Brain pericyte (primary cell): ENCODE data around the gene AKAP13.
"Not testable (repeated sequence)": the region's sequence is repeated elsewhere in the genome, so short reads cannot be mapped to it uniquely, and the experiment has no call there.

ENCODE experiments used
- DNase-seq: peaks from one replicate; pipeline ENCODE4 v3.0.0-alpha.2; 2012; ENCODE audit warnings: low read depth, low spot score

The AKAP13 gene

DNA sequence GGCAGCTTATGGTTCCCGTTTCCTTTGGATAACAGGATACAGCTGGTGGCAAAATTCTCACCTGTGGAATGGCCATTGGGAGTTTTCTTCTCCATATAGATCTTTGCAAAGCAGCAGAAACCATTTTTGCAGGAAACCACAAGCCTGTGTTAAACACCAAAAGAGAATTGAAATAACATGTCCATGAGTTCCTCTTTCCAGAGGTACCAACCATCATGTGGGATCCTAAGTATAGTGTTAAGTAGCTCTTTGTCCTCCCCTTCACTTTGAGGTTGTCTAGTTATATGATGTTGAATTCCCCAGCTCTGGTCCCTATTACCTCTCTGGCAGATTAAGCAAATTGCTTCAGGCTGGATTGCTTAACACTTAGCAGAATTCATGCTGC, 94.9 kb downstream of the AKAP13 start:
- no peak for DNase-seq

- DNase-seq = no peak
These were observed 95.3 kb downstream of the AKAP13 start for GRCh38 chr15:85475711-85476110.

DNA sequence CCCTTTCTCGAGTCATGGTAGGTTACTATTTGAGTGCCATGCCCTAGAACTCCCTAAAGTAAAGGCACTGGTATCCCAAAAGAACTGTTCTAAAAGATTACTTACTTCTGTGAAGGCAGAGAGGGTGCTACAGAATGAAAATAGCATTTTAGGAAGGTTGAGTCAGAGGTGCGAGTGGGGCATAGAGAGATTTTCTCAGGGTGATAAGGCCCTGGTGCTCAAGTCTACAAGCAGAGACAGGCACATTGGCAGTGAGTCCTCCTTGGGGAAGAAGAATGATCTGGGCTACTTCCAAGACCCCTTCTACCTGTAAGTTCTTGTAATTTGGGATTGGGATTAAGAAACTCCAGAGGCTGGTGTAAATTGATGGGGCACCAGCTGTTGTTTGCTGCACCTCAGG, 96.7 kb downstream of the AKAP13 start:
- DNase-seq = no peak

GRCh38 chr15:85477730-85478129, 97.3 kb downstream of the AKAP13 start:
- no peak for DNase-seq

GRCh38 chr15:85479071-85479647, 98.8 kb downstream of the AKAP13 start:
- DNase-seq = no peak

DNA sequence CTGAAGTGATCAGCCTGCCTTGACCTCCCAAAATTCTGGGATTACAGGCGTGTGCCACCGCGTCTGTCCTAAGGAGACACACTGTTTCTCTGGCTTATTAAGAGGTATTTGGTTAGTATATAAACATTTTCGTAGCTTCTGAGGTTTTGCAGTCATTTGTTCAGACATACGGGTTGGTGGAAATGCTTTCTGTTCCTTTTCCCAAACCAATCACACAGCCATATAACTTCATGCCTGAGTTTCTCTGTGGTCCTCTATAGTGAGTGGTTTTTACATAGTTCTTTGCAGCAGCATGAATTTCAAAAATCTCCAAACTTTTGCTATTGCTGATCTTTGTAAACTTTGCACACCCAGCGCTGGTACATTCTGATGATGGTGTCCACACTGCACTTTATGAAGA, 100.5 kb downstream of the AKAP13 start:
- no peak for DNase-seq

GRCh38 chr15:85481543-85481942, 101.1 kb downstream of the AKAP13 start:
- not testable (repeated sequence) for DNase-seq

DNA sequence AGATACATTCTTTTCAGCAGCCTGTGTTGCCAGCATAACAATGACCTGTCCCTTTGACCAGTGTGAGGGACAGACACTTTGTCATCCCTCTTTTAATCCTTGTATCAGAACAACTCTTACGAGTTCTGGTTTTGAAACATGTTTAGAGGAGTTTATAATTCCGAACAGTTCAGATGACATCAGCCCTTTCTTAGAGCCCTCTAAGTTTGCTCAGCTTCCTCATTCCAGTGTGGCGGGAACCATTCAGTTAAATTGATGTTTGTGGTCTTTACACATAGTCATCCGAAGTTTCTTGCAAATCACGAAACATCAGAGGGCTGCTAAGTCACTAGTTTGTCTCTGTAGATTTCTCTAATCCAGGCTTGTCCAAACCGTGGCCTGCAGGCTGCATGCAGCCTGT, 102.5 kb downstream of the AKAP13 start:
- no peak for DNase-seq

GRCh38 chr15:85483955-85484354, 103.6 kb downstream of the AKAP13 start:
- not testable (repeated sequence) for DNase-seq

DNA sequence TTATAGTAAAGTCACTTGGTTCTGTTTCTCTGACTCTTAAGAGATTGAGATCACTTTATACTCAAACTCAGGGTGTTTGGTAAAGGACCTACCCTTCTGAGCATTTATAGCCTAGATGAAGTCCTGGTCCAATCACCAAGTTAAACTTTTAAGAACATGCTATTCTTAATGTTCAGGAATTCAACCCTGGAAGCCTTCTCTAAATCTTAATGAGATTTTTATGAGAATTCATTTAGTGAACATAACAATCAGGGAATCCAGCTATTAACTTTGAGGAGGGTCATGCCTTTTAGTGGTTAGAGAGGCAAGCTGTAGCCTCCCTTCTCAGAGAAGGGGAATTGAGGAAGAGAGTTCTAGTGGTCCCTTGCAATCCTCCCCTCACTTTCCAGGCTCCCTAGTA, 104.5 kb downstream of the AKAP13 start:
- DNase-seq = not testable (repeated sequence)

- peak; percentile 17 for DNase-seq
These were observed 105.7 kb downstream of the AKAP13 start for GRCh38 chr15:85485956-85486567.

DNA sequence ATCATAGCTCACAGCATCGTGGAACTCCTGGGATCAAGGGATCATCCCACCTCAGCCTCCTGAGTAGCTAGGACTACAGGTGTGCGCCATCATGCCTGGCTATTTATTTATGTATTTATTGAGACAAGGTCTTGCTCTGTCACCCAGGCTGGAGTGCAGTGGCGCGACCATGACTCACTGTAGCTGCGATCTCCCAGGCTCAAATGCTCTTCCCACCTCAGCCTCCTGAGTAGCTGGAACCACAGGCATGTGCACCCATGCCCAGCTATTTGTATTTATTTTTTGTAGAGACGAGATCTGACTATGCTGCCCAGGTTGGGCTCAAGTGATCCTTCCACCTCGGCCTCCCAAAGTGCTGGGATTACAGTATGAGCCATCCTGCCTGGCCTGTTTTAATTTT, 107.4 kb downstream of the AKAP13 start:
- not testable (repeated sequence) for DNase-seq

- no peak for DNase-seq
These were observed 108.6 kb downstream of the AKAP13 start for GRCh38 chr15:85488997-85489396.

GRCh38 chr15:85489773-85490493, 109.5 kb downstream of the AKAP13 start:
- DNase-seq = no peak

DNA sequence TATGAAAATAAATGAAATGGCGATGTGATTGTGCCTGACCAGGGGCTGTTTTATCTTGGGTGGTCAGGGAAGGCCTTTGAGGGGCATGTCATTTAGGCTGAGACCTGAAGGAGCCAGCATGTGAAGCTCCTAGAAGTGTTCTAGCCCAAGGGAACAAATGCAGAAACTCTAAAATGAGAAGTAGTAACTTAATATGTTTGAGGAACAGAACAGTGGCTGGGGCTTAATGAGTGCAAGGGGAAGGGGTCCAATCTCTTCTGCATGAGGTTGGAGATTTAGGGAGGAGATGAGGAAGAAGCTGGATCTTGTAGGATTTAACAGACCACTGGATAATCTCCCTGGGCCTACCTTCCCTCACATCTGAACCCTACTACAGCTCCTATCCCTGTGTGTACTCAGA, 110.5 kb downstream of the AKAP13 start:
- DNase-seq = no peak

DNA sequence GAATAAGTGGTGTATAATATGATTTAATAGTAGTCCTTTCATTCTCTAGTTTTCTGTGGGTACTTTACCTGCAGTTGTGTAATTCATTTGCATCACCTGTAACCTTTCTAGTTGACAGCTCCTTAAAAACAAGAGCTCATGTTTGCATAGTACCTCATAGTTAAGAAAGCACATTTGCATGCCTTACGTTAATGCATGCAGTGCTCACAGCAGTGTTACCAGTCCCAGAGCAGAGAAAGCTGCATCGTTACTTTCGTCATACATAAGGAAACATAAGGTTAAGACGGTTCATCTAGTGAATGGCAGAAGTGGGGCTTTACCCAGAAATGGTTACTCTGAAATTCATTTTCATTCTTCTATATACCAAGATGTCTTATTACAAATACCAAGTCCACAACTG, 111.3 kb downstream of the AKAP13 start:
- no peak for DNase-seq

GRCh38 chr15:85492406-85492805, 112.0 kb downstream of the AKAP13 start:
- DNase-seq = no peak

- no peak for DNase-seq
These were observed 112.9 kb downstream of the AKAP13 start for GRCh38 chr15:85493260-85493659.

GRCh38 chr15:85494048-85494777, 113.8 kb downstream of the AKAP13 start:
- peak; percentile 38 for DNase-seq

GRCh38 chr15:85495096-85495495, 114.7 kb downstream of the AKAP13 start:
- DNase-seq = no peak

DNA sequence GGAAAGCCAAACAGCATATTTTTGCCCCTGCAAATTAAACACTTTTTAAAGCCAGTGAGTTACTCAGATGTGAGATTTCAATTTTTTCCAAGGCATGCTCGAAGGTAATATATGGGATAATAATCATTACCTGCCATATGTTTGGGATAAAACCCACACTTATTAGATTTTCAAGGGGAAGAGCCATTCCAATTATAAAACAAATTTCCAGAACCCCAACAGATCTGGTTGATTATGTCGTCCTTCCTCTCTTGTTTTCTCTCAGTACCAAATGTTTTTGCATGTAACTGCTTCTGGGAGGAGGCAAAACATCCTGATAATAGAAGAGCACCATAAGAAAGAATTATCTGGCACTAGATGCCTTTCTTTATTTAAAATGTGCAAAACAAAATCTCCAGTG, 115.1 kb downstream of the AKAP13 start:
- no peak for DNase-seq

DNA sequence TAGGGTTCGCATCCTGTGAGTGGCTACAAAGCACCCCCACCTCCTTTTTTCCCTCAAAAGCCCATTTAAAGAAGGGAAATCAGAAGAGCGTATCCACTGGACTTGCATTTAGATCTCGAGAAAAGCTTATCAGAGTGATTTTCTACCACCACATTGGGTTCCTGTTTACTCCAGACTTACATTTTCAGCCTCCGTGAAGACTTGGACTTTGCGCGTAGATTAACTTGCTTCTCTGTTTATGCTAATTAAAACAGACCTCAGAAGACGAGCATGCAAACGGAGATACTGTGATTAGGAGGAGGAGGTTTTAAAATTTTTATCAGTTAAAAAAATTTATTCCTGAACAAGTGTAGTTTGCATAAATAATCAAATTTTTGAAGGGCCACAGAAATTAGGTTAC, 115.7 kb downstream of the AKAP13 start:
- DNase-seq = no peak
